ENCODE results near the gene RELT.

RELT gene

GRCh38 chr11:73342633-73343032, 33.6 kb upstream of the RELT start:
- no peaks in the 10 kb centered on the region for H3K79me2 ChIP-seq (ENCODE audit: insufficient read depth, low read length)
- H3K4me3 ChIP-seq (ENCODE audit: low read depth, low read length, poor library complexity, severe bottlenecking): no peak overlapping the region
- H3K9me2 ChIP-seq (ENCODE audit: low read depth, low read length): no peaks in the 10 kb centered on the region

GRCh38 chr11:73343076-73343873, 32.9 kb upstream of the RELT start:
- Histone ChIP-seq H4K20me1 (ENCODE audit: insufficient read depth, low read length) (no peaks in the 10 kb centered on the region), H3K79me2 (ENCODE audit: insufficient read depth, low read length) (no peaks in the 10 kb centered on the region), H3K4me3 (ENCODE audit: low read depth, low read length, poor library complexity, severe bottlenecking) (no peak overlapping the region), H3K36me3 (ENCODE audit: insufficient read depth, low read length) (no peaks in the 10 kb centered on the region), H3K4me2 (ENCODE audit: low read length) (no peak overlapping the region), H3K27ac (ENCODE audit: low read depth, low read length, poor library complexity, severe bottlenecking) (no peak overlapping the region), H3K27me3 (ENCODE audit: insufficient read depth, low read length) (no peaks in the 10 kb centered on the region; the same call in 1 of the 2 replicates), H3K4me1 (ENCODE audit: insufficient read depth, low read length, severe bottlenecking) (no peaks in the 10 kb centered on the region), H3K9me2 (ENCODE audit: low read depth, low read length) (no peaks in the 10 kb centered on the region), H3F3A (ENCODE audit: insufficient read depth, low read length) (no peaks in the 10 kb centered on the region), H3K9me3 (ENCODE audit: low read length) (no peaks in the 10 kb centered on the region), H2AFZ (ENCODE audit: low read length) (no peak overlapping the region), H3K9ac (ENCODE audit: low read length) (no peak overlapping the region)
- TF ChIP-seq CTCF (IDR thresholded peaks at IDR 0.05; ENCODE audit: low read length) (no peak), EZH2 (IDR thresholded peaks at IDR 0.05; ENCODE audit: borderline replicate concordance, low read length) (no peak)

More at GRCh38 chr11:73342633-73343032, 33.6 kb upstream of the RELT start:
- TF ChIP-seq CTCF (IDR thresholded peaks at IDR 0.05; ENCODE audit: low read length): no peak
- no peak for TF ChIP-seq EZH2 (IDR thresholded peaks at IDR 0.05; ENCODE audit: borderline replicate concordance, low read length)
- Histone ChIP-seq H3K36me3 (ENCODE audit: insufficient read depth, low read length) (no peaks in the 10 kb centered on the region), H3K4me1 (ENCODE audit: insufficient read depth, low read length, severe bottlenecking) (no peaks in the 10 kb centered on the region), H3K27me3 (ENCODE audit: insufficient read depth, low read length) (no peaks in the 10 kb centered on the region; the same call in 1 of the 2 replicates), H3F3A (ENCODE audit: insufficient read depth, low read length) (no peaks in the 10 kb centered on the region), H3K9me3 (ENCODE audit: low read length) (no peaks in the 10 kb centered on the region), H3K27ac (ENCODE audit: low read depth, low read length, poor library complexity, severe bottlenecking) (no peak overlapping the region), H4K20me1 (ENCODE audit: insufficient read depth, low read length) (no peaks in the 10 kb centered on the region), H3K9ac (ENCODE audit: low read length) (no peak overlapping the region), H3K4me2 (ENCODE audit: low read length) (no peak overlapping the region), H2AFZ (ENCODE audit: low read length) (no peak overlapping the region)

GRCh38 chr11:73344191-73344607, 32.0 kb upstream of the RELT start:
- TF ChIP-seq CTCF (IDR thresholded peaks at IDR 0.05; ENCODE audit: low read length): no peak
- no peak for TF ChIP-seq EZH2 (IDR thresholded peaks at IDR 0.05; ENCODE audit: borderline replicate concordance, low read length)
- H4K20me1 ChIP-seq (ENCODE audit: insufficient read depth, low read length): no peaks in the 10 kb centered on the region
- no peaks in the 10 kb centered on the region; the same call in 1 of the 2 replicates for H3K27me3 ChIP-seq (ENCODE audit: insufficient read depth, low read length)
- H3K79me2 ChIP-seq (ENCODE audit: insufficient read depth, low read length): no peaks in the 10 kb centered on the region
- no peaks in the 10 kb centered on the region for H3F3A ChIP-seq (ENCODE audit: insufficient read depth, low read length)
- no peak overlapping the region for H2AFZ ChIP-seq (ENCODE audit: low read length)
- H3K27ac ChIP-seq (ENCODE audit: low read depth, low read length, poor library complexity, severe bottlenecking): no peak overlapping the region
- H3K9me2 ChIP-seq (ENCODE audit: low read depth, low read length): no peaks in the 10 kb centered on the region
- H3K4me3 ChIP-seq (ENCODE audit: low read depth, low read length, poor library complexity, severe bottlenecking): no peak overlapping the region
- no peaks in the 10 kb centered on the region for H3K36me3 ChIP-seq (ENCODE audit: insufficient read depth, low read length)
- no peak overlapping the region for H3K4me2 ChIP-seq (ENCODE audit: low read length)
- H3K4me1 ChIP-seq (ENCODE audit: insufficient read depth, low read length, severe bottlenecking): no peaks in the 10 kb centered on the region
- H3K9me3 ChIP-seq (ENCODE audit: low read length): no peaks in the 10 kb centered on the region
- no peak overlapping the region for H3K9ac ChIP-seq (ENCODE audit: low read length)
